Psoas muscle (tissue), 8 donors: ENCODE data around the gene ILDR1. TPM values are rescaled to one million over a fixed set of nuclear protein-coding genes. Genes with fewer than 3 reads are reported as not detected.

Experiments used
- ATAC-seq, 4 donors: fragments of 200-7000 bp; cut with Tn5 transposase; one replicate each; pipeline ENCODE4 v1.9.1; 2020; ENCODE audit warnings: moderate library complexity in 3 of 4, mild to moderate bottlenecking in 2 of 4
- DNase-seq, 2 donors: peaks; one replicate each; pipeline ENCODE4 v3.0.0-alpha.2; 2020
- H3K27ac ChIP-seq: fragments of 200-600 bp; one replicate; pipeline ENCODE4 v1.8.0; 2022
- H3K27me3 ChIP-seq, 3 donors: fragments of 200-600 bp in 1 of 3; one replicate each; pipeline versions ENCODE4 v1.6.1 to v1.8.0; 2013 to 2022; ENCODE audit warnings: low read length in 2 of 3, mild to moderate bottlenecking in 2 of 3, moderate library complexity in 1 of 3; ENCODE audit not compliant: insufficient read depth in 3 of 3
- H3K36me3 ChIP-seq, 2 donors: fragments of 200-600 bp in 1 of 2; one replicate each; pipeline versions ENCODE4 v1.6.1 to v1.8.0; 2013 to 2022; ENCODE audit warnings: low read depth in 1 of 2, mild to moderate bottlenecking in 1 of 2, moderate library complexity in 1 of 2; ENCODE audit not compliant: insufficient read depth in 1 of 2
- H3K4me1 ChIP-seq: fragments of 200-600 bp; one replicate; pipeline ENCODE4 v1.8.0; 2022
- H3K4me3 ChIP-seq: fragments of 200-600 bp; one replicate; pipeline ENCODE4 v1.8.0; 2022; ENCODE audit warnings: mild to moderate bottlenecking
- H3K9me3 ChIP-seq: fragments of 200-600 bp; one replicate; pipeline ENCODE4 v1.8.0; 2022
- WGBS, 3 donors: extraction: QIAGEN DNeasy Blood & Tissue Kit; methylation state at CpG; one replicate each; pipeline versions ENCODE4 v1.1.6 to v1.1.7; 2013; 5-methylcytosine and 5-hydroxymethylcytosine counted together
- intact Hi-C, 2 donors: fragments of 100-400 bp; cut with DNase I; formaldehyde crosslinking; loops; one replicate each; pipeline versions ENCODE4 v1.11.0 to v1.14.2; 2022
- polyA plus RNA-seq, 3 donors: library from polyadenylated mRNA; stranded (reverse); fragments of 200-250 nt; gene quantifications; one replicate each; pipeline ENCODE4 v1.2.3, GENCODE V29; 2013
- total RNA-seq, 4 donors: library from RNA; stranded (reverse); fragmentation: NEBNext Ultra II Directional in 2 of 4; extraction: Animal tissue kit (Norgen Biotek cat#: 25700) in 2 of 4; gene quantifications; one replicate each; pipeline versions ENCODE4 v1.2.1 to v1.2.4, GENCODE V29; 2021 to 2023
- TF ChIP-seq, protein P1 (sequence below): fragments of 200-600 bp; IDR thresholded peaks from one replicate; pipeline ENCODE4 v1.8.0; 2022; ENCODE audit warnings: antibody characterized with exemption
- donor health status: healthy with polysubstance abuse.
- donor health status: DM: no; HTN: no; CAD: no; lungs with moderate emphysema.
- donor health status: Bipolar disorder and iron deficiency.
- donor health status: healthy.
- donor health status: DM: yes; HTN: yes; CAD: no.
- donor health status: DM: no; HTN: no; CAD: no.
- donor health status: DM: no; HTN: no; CAD: no.
- donor health status: DM: yes; HTN: yes; CAD: no.

The ILDR1 gene
- total and polyA plus RNA-seq, 7 donors = not detected

DNA sequence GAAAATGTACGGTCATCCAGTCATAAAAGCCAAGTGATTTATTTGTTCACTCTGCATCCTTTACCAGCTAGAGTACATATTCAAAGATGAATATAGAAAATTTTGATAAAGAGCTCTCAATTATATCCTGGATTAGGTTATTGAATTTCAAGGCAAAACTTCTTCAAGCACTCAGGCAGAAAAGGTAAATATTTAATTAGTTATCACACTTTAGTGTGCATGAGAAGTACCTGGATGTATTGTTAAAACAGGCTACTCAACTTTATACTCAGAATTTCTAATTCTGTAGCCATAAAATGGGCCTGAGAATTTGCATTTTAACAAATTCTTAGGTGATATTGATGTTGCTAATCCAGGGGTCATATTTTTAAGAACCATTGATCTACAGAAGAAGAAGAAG lies 45.3 kb downstream of the ILDR1 start:
- WGBS, 3 donors = 74 to 86% (median 84%) methylated on average over 1 of the region's 1 CpG
- ATAC-seq (no peak), DNase-seq (no peak)
- Histone ChIP-seq H3K4me3 (no peak overlapping the region), H3K4me1 (no peaks in the 10 kb centered on the region), H3K9me3 (no peaks in the 10 kb centered on the region), H3K36me3 (no peaks in the 10 kb centered on the region), H3K27ac (no peak overlapping the region), H3K27me3 (no peaks in the 10 kb centered on the region)
- TF ChIP-seq, protein P1, sequence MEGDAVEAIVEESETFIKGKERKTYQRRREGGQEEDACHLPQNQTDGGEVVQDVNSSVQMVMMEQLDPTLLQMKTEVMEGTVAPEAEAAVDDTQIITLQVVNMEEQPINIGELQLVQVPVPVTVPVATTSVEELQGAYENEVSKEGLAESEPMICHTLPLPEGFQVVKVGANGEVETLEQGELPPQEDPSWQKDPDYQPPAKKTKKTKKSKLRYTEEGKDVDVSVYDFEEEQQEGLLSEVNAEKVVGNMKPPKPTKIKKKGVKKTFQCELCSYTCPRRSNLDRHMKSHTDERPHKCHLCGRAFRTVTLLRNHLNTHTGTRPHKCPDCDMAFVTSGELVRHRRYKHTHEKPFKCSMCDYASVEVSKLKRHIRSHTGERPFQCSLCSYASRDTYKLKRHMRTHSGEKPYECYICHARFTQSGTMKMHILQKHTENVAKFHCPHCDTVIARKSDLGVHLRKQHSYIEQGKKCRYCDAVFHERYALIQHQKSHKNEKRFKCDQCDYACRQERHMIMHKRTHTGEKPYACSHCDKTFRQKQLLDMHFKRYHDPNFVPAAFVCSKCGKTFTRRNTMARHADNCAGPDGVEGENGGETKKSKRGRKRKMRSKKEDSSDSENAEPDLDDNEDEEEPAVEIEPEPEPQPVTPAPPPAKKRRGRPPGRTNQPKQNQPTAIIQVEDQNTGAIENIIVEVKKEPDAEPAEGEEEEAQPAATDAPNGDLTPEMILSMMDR = no peak
- intact Hi-C loops = no loop called here

DNA sequence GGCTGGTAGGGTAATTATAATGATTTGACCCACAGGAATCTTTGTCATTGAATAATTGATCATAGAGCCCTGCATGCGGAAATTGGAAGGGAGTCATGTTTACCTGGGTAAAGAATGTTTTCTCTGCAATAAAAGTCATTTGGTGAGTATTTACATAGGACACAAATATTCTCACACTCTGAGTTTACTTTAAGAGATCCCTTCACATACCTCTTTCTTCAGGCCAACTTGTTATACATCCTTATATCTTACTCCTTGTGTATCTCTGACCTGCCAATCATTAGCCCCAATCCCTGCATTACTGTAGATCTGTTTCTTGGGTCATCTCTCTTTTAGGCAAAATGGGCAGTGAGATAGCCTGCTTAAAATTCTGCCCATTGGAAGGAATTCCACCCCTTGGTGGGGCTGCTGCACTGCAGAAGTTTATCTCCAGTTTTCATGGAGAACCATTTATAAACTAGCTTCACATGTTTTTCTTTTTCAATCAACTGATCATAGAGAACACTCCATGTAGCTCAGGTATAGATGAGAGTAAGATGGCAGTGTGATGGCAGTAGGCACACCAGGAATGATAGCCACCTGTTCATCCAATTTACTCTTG lies 46.2 kb downstream of the ILDR1 start:
- 84 to 98% (median 89%) methylated on average over 1 of the region's 1 CpG for WGBS, 3 donors
- H3K27me3 ChIP-seq = no peaks in the 10 kb centered on the region
- intact Hi-C loops = no loop called here
- TF ChIP-seq, protein P1 = no peak
- H3K4me1 ChIP-seq = no peaks in the 10 kb centered on the region
- H3K27ac ChIP-seq = no peak overlapping the region
- no peak overlapping the region for H3K4me3 ChIP-seq
- H3K36me3 ChIP-seq = no peaks in the 10 kb centered on the region
- H3K9me3 ChIP-seq = no peaks in the 10 kb centered on the region
- ATAC-seq (no peak), DNase-seq (no peak)

DNA sequence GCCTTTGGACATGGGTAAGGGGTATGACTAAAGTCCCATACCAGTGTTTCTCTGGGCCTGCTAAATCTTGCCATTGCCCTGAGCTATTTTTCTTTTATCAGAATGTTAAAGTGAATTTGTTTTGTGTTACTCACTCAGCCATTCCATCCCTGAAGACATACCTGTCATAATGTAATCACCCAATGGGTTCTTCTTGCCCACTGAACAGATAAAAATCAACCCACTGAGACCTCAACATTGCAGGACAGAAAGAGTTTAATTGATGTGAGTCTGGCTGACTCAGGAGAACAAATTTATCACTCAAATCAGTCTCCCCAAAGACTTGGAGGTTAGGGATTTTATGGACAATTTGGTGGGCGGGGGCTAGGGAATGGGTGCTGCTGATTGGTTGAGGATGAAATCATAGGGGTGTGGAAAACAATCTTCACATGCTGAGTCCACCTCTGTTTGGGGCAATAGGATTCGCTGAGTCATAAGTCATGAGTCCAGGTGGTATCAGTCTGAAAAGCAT lies 47.4 kb downstream of the ILDR1 start:
- DNase-seq (no peak), ATAC-seq (no peak)
- intact Hi-C loops = no loop called here
- Histone ChIP-seq H3K36me3 (no peaks in the 10 kb centered on the region), H3K4me1 (no peaks in the 10 kb centered on the region), H3K4me3 (no peak overlapping the region), H3K27ac (no peak overlapping the region), H3K27me3 (no peaks in the 10 kb centered on the region), H3K9me3 (no peaks in the 10 kb centered on the region)
- TF ChIP-seq, protein P1 = no peak
- WGBS, 3 donors = 82 to 91% (median 85%) methylated on average over 2 of the region's 2 CpGs

DNA sequence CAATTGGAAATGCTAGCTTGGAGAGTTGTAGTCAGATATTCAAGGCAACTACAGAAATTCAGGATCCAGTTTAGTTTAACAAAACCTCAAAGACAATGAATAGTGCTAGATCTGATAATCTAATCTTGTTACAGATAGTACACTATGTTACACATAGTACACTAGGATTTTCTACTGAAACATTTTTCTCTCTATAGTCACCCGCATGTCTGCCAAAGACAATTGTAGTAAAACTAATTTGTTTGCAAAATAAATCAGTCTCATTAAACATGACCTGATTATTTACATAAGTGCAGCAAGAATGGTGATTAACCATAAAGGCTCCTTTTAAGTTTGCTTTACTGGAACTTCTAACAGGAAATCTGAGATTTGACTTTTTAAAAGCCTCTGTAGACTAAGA lies 52.0 kb downstream of the ILDR1 start:
- 74 to 81% (median 76%) methylated on average over 1 of the region's 1 CpG for WGBS, 3 donors
- TF ChIP-seq, protein P1 = no peak
- Histone ChIP-seq H3K4me3 (no peak overlapping the region), H3K27ac (no peak overlapping the region), H3K9me3 (no peaks in the 10 kb centered on the region), H3K27me3 (no peaks in the 10 kb centered on the region), H3K36me3 (no peaks in the 10 kb centered on the region), H3K4me1 (no peaks in the 10 kb centered on the region)
- DNase-seq (no peak), ATAC-seq (no peak)
- intact Hi-C loops = no loop called here

DNA sequence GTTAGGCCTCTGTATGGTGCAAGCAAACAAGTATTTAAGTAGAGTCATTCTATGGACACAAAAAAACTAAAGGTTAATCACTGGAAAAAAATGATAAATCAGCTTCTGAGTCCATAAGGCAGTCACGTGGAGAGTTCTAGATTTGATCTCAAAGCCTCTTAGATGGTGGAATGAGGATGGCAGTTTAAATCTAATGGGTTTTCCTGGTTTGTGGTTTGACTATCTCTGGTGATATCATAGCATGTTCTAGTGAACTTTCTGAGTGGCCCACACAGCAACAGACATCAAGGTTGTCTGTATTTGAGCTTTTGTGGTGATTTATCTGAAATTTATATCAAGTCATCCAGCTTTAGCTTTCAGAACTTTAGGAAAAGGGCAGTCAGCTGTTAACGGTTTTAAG lies 52.4 kb downstream of the ILDR1 start:
- TF ChIP-seq, protein P1 = no peak
- DNase-seq (no peak), ATAC-seq (no peak)
- 71 to 79% (median 79%) methylated on average over 2 of the region's 2 CpGs for WGBS, 3 donors
- Histone ChIP-seq H3K4me3 (no peak overlapping the region), H3K36me3 (no peaks in the 10 kb centered on the region), H3K9me3 (no peaks in the 10 kb centered on the region), H3K4me1 (no peaks in the 10 kb centered on the region), H3K27ac (no peak overlapping the region), H3K27me3 (no peaks in the 10 kb centered on the region)
- intact Hi-C loops = no loop called here
